Measurements from ENCODE around the gene VPS13A. TPM values are rescaled to one million over a fixed set of nuclear protein-coding genes. Genes with fewer than 3 reads are reported as not detected.

VPS13A gene
- total and polyA plus RNA-seq, 10 of the 15 experiments (the other 5 are each of a cell fraction or from before 2014, with no cell fraction given): 10.0 to 35.2 (median 21.1) TPM

DNA sequence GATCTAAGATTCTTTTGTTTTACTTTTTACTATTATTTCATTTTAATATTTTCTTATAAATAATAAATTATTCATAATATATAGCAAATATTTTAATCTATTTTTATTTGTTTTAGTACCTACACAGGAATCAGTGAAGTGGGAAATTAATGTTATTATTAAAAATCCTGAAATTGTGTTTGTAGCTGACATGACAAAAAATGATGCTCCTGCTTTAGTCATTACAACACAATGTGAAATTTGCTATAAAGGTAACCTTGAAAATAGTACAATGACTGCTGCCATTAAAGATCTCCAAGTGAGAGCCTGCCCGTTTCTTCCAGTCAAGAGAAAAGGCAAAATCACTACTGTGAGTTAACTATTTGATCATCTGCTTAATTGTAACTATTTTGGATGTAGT lies 138.7 kb downstream of the VPS13A start:
- intact Hi-C loops (cut with micrococcal nuclease; ENCODE audit: unreplicated experiment): no loop called here
- POLR2A ChIA-PET: no interaction called here
- no peak for DNase-seq (ENCODE audit: low read depth, low spot score)
- no peak for TF ChIP-seq RAD51 (IDR thresholded peaks at IDR 0.05)
- no peak for TF ChIP-seq YY1 (IDR thresholded peaks at IDR 0.05; ENCODE audit: low read depth, low read length)
- TF ChIP-seq MEF2B (IDR thresholded peaks at IDR 0.05; ENCODE audit: partially characterized antibody, poor library complexity, severe bottlenecking): no peak
- TF ChIP-seq, protein P1, sequence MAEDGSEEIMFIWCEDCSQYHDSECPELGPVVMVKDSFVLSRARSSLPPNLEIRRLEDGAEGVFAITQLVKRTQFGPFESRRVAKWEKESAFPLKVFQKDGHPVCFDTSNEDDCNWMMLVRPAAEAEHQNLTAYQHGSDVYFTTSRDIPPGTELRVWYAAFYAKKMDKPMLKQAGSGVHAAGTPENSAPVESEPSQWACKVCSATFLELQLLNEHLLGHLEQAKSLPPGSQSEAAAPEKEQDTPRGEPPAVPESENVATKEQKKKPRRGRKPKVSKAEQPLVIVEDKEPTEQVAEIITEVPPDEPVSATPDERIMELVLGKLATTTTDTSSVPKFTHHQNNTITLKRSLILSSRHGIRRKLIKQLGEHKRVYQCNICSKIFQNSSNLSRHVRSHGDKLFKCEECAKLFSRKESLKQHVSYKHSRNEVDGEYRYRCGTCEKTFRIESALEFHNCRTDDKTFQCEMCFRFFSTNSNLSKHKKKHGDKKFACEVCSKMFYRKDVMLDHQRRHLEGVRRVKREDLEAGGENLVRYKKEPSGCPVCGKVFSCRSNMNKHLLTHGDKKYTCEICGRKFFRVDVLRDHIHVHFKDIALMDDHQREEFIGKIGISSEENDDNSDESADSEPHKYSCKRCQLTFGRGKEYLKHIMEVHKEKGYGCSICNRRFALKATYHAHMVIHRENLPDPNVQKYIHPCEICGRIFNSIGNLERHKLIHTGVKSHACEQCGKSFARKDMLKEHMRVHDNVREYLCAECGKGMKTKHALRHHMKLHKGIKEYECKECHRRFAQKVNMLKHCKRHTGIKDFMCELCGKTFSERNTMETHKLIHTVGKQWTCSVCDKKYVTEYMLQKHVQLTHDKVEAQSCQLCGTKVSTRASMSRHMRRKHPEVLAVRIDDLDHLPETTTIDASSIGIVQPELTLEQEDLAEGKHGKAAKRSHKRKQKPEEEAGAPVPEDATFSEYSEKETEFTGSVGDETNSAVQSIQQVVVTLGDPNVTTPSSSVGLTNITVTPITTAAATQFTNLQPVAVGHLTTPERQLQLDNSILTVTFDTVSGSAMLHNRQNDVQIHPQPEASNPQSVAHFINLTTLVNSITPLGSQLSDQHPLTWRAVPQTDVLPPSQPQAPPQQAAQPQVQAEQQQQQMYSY (CRISPR knock-in tag; IDR thresholded peaks at IDR 0.05): no peak
- TF ChIP-seq NFYB (IDR thresholded peaks at IDR 0.05; ENCODE audit: insufficient read depth, low read depth, low read length): no peak
- TF ChIP-seq, protein P2, sequence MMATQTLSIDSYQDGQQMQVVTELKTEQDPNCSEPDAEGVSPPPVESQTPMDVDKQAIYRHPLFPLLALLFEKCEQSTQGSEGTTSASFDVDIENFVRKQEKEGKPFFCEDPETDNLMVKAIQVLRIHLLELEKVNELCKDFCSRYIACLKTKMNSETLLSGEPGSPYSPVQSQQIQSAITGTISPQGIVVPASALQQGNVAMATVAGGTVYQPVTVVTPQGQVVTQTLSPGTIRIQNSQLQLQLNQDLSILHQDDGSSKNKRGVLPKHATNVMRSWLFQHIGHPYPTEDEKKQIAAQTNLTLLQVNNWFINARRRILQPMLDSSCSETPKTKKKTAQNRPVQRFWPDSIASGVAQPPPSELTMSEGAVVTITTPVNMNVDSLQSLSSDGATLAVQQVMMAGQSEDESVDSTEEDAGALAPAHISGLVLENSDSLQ (IDR thresholded peaks at IDR 0.05): no peak
- no peak for TF ChIP-seq YBX1 (IDR thresholded peaks at IDR 0.05)
- TF ChIP-seq JUND (IDR thresholded peaks at IDR 0.05; ENCODE audit: low read depth, low read length): no peak
- TF ChIP-seq ETV6 (conservative IDR thresholded peaks at IDR 0.05 in 1 of 2, IDR thresholded peaks at IDR 0.05 in 1 of 2; ENCODE audit: borderline replicate concordance in 1 of 2, low read depth in 1 of 2): no peak
- no peak for TF ChIP-seq RCOR1 (conservative IDR thresholded peaks at IDR 0.05; ENCODE audit: low read depth, low read length)
- TF ChIP-seq CBFB (IDR thresholded peaks at IDR 0.05; ENCODE audit: low read depth): no peak
- TF ChIP-seq, protein P3, sequence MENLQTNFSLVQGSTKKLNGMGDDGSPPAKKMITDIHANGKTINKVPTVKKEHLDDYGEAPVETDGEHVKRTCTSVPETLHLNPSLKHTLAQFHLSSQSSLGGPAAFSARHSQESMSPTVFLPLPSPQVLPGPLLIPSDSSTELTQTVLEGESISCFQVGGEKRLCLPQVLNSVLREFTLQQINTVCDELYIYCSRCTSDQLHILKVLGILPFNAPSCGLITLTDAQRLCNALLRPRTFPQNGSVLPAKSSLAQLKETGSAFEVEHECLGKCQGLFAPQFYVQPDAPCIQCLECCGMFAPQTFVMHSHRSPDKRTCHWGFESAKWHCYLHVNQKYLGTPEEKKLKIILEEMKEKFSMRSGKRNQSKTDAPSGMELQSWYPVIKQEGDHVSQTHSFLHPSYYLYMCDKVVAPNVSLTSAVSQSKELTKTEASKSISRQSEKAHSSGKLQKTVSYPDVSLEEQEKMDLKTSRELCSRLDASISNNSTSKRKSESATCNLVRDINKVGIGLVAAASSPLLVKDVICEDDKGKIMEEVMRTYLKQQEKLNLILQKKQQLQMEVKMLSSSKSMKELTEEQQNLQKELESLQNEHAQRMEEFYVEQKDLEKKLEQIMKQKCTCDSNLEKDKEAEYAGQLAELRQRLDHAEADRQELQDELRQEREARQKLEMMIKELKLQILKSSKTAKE (IDR thresholded peaks at IDR 0.05; ENCODE audit: low read depth, poor library complexity, severe bottlenecking): no peak
- TF ChIP-seq SREBF1 (IDR thresholded peaks at IDR 0.05; ENCODE audit: low read length): no peak
- TF ChIP-seq CREM (IDR thresholded peaks at IDR 0.05; ENCODE audit: low read depth): no peak
- TF ChIP-seq ZNF274 (IDR thresholded peaks at IDR 0.05; ENCODE audit: insufficient read depth, insufficient read length): no peak
- TF ChIP-seq TCF12 (IDR thresholded peaks at IDR 0.05; ENCODE audit: low read depth, low read length): no peak
- TF ChIP-seq EED (IDR thresholded peaks at IDR 0.05; ENCODE audit: low read depth): no peak

More for the DNA sequence above, 138.7 kb downstream of the VPS13A start:
- Histone ChIP-seq H4K20me1 (ENCODE audit: control insufficient read depth, insufficient read depth) (no peaks in the 10 kb centered on the region), H3K79me2 (ENCODE audit: control insufficient read depth, insufficient read depth, low read length) (no peaks in the 10 kb centered on the region), H3K4me1 (ENCODE audit: control insufficient read depth, insufficient read depth, low read length) (no peaks in the 10 kb centered on the region), H3K27ac (ENCODE audit: control insufficient read depth, insufficient read depth) (no peak overlapping the region), H3K27me3 (replicated peaks in 1 of 2; ENCODE audit: control insufficient read depth in 2 of 2, insufficient read depth in 2 of 2, low read length in 1 of 2) (no peaks in the 10 kb centered on the region), H3K9me3 (replicated peaks; ENCODE audit: control insufficient read depth, insufficient read depth, low read length) (no peaks in the 10 kb centered on the region), H3K4me2 (ENCODE audit: control insufficient read depth, insufficient read depth) (no peak overlapping the region), H3K4me3 (no peak overlapping the region), H3K9ac (ENCODE audit: control insufficient read depth, insufficient read depth, low read length) (no peak overlapping the region), H2AFZ (ENCODE audit: control insufficient read depth, low read depth, low read length) (no peak overlapping the region), H3K36me3 (ENCODE audit: control insufficient read depth in 2 of 2, insufficient read depth in 2 of 2, low read length in 1 of 2) (peaks cover 0 to 4% of the 10 kb centered on the region in 2 experiments; a peak in 1 of 4 replicates)
- WGBS (ENCODE audit: insufficient coverage, insufficient replicate concordance, low lambda C conversion rate, missing lambda C conversion rate): 100% methylated on average over 1 of the region's 1 CpG
- in situ Hi-C loops (cut with MboI): no loop called here
- ChIA-PET CTCF (interaction anchor here (0.8 kb wide), 1 partner anchor 10 kb away, joined by 3 read pairs; no protein-coding TSS in a partner anchor), SMC1A (ENCODE audit: uncharacterized antibody, unreplicated experiment) (no interaction called here), RAD21 (ENCODE audit: unreplicated experiment) (no interaction called here)
- ATAC-seq (no peak), FAIRE-seq (no peak)
- BruUV-seq (replicated peaks): no TSS peak
